SK-N-SH (cell line): ENCODE results near the gene KRT33A. TPM values are rescaled to one million over a fixed set of nuclear protein-coding genes. Genes with fewer than 3 reads are reported as not detected.

Source experiments
- CTCF ChIA-PET: fragments of 300-600, 350-600 bp; formaldehyde crosslinking; extraction: SDS; loops from one replicate; lab custom pipeline; 2021; lab: Yijun Ruan, JAX
- POLR2A ChIA-PET: fragments of 350-600 bp; sonication (Branson Sonifier 250); formaldehyde crosslinking; extraction: SDS; loops from one replicate; lab custom pipeline; 2020; ENCODE audit warnings: antibody characterized with exemption, inconsistent platforms; lab: Yijun Ruan, JAX
- DNase-seq: peaks from one replicate; pipeline ENCODE4 v3.0.0; 2012
- H2AFZ ChIP-seq: fragments of 200-600 bp; sonication (generic); 2 replicates; pipeline ENCODE4 v1.8.1; 2016; ENCODE audit warnings: antibody characterized with exemption, mild to moderate bottlenecking, low read depth
- H3F3A ChIP-seq: fragments of 200-600 bp; sonication (generic); replicated peaks from 2 replicates; pipeline ENCODE3; 2016; ENCODE audit warnings: antibody characterized with exemption, mild to moderate bottlenecking; ENCODE audit not compliant: insufficient read depth
- H3K27ac ChIP-seq, 2 experiments: fragments of 200-500 bp in 1 of 2; fragments of 200-600 bp in 1 of 2; sonication (Bioruptor generic) in 1 of 2; sonication (generic), shearing (Covaris generic) in 1 of 2; 2 replicates each; pipeline versions ENCODE4 v1.5.1 to v1.6.1; 2014 to 2016; ENCODE audit warnings: low read depth in 2 of 2, inconsistent platforms in 1 of 2, low read length in 1 of 2, mild to moderate bottlenecking in 1 of 2, mixed read lengths in 1 of 2
- H3K27me3 ChIP-seq: fragments of 200-600 bp; sonication (generic), shearing (Covaris generic); 2 replicates; pipeline ENCODE4 v1.6.1; 2016; ENCODE audit warnings: mixed run types; ENCODE audit not compliant: insufficient read depth
- H3K36me3 ChIP-seq, 2 experiments: fragments of 200-500 bp in 1 of 2; fragments of 200-600 bp in 1 of 2; sonication (Bioruptor generic) in 1 of 2; sonication (generic) in 1 of 2; replicated peaks in 1 of 2; 2 replicates each; pipeline versions ENCODE3 to v1.5.1; 2014 to 2016; ENCODE audit warnings: low read length in 1 of 2, mild to moderate bottlenecking in 1 of 2; ENCODE audit not compliant: insufficient read depth in 2 of 2, control insufficient read depth in 1 of 2
- H3K4me1 ChIP-seq, 2 experiments: fragments of 200-500 bp in 1 of 2; fragments of 200-600 bp in 1 of 2; sonication (Bioruptor generic) in 1 of 2; sonication (generic), shearing (Covaris generic) in 1 of 2; 2 replicates each; pipeline versions ENCODE4 v1.5.1 to v1.6.1; 2014 to 2016; ENCODE audit warnings: low read depth in 1 of 2, low read length in 1 of 2, mixed run types in 1 of 2; ENCODE audit not compliant: insufficient read depth in 2 of 2, control insufficient read depth in 1 of 2
- H3K4me2 ChIP-seq: fragments of 200-600 bp; sonication (generic), shearing (Covaris generic); 2 replicates; pipeline ENCODE4 v1.6.1; 2017; ENCODE audit warnings: mixed run types
- H3K4me3 ChIP-seq, 2 experiments: fragments of 200-500 bp in 1 of 2; fragments of 200-600 bp in 1 of 2; sonication (Bioruptor generic) in 1 of 2; sonication (generic), shearing (Covaris generic) in 1 of 2; 2 replicates each; pipeline versions ENCODE4 v1.5.1 to v1.8.1; 2014 to 2016; ENCODE audit warnings: low read depth in 2 of 2, inconsistent platforms in 1 of 2, low read length in 1 of 2, mild to moderate bottlenecking in 1 of 2, mixed read lengths in 1 of 2, moderate library complexity in 1 of 2
- H3K79me2 ChIP-seq: fragments of 200-600 bp; sonication (generic); 2 replicates; pipeline ENCODE4 v1.8.1; 2017; ENCODE audit warnings: mild to moderate bottlenecking; ENCODE audit not compliant: insufficient read depth
- H3K9ac ChIP-seq: fragments of 200-600 bp; sonication (generic); 2 replicates; pipeline ENCODE4 v1.6.1; 2017; ENCODE audit warnings: mixed run types
- H3K9me2 ChIP-seq: fragments of 200-600 bp; sonication (generic); 2 replicates; pipeline ENCODE4 v1.6.1; 2017; ENCODE audit warnings: mixed run types
- H3K9me3 ChIP-seq: fragments of 200-600 bp; sonication (generic); 2 replicates; pipeline ENCODE4 v1.6.1; 2017; ENCODE audit warnings: mixed run types, mild to moderate bottlenecking, moderate library complexity
- H4K20me1 ChIP-seq: fragments of 200-600 bp; sonication (generic); 2 replicates; pipeline ENCODE4 v1.6.1; 2017; ENCODE audit warnings: mild to moderate bottlenecking, mixed run types; ENCODE audit not compliant: insufficient read depth
- EP300 ChIP-seq, 2 experiments: IDR thresholded peaks; 2 replicates each; pipeline versions ENCODE4 v1.4.0 to v1.6.1; 2012; ENCODE audit warnings: borderline replicate concordance in 1 of 2, low read depth in 1 of 2, low read length in 1 of 2
- EZH2phosphoT487 ChIP-seq: fragments of 200-600 bp; sonication (generic); IDR thresholded peaks from 2 replicates; pipeline ENCODE4 v1.6.1; 2017; ENCODE audit warnings: low read depth, mixed run types, mild to moderate bottlenecking, antibody characterized with exemption, moderate library complexity, borderline replicate concordance
- IRF3 ChIP-seq: fragments of 150-350 bp; IDR thresholded peaks from 2 replicates; pipeline ENCODE4 v1.6.1; 2016; ENCODE audit warnings: mild to moderate bottlenecking, low read depth, low read length
- JUND ChIP-seq: IDR thresholded peaks from 2 replicates; pipeline ENCODE4 v1.4.0; 2012
- NFIC ChIP-seq: IDR thresholded peaks from 2 replicates; pipeline ENCODE4 v1.4.0; 2012; ENCODE audit warnings: borderline replicate concordance
- POLR2AphosphoS5 ChIP-seq: IDR thresholded peaks from 2 replicates; pipeline ENCODE4 v1.6.1; 2012; ENCODE audit warnings: low read depth, low read length
- RCOR1 ChIP-seq: fragments of 150-350 bp; IDR thresholded peaks from 2 replicates; pipeline ENCODE4 v1.6.1; 2017; ENCODE audit warnings: antibody characterized with exemption, low read length
- RFX5 ChIP-seq: IDR thresholded peaks from 2 replicates; pipeline ENCODE4 v1.6.1; 2012; ENCODE audit warnings: mild to moderate bottlenecking, improper control_type of control experiment, low read length
- RXRA ChIP-seq: IDR thresholded peaks from 2 replicates; pipeline ENCODE4 v1.4.0; 2012; ENCODE audit warnings: low read depth, mild to moderate bottlenecking, borderline replicate concordance
- SIN3A ChIP-seq: IDR thresholded peaks from 2 replicates; pipeline ENCODE4 v1.6.1; 2012; ENCODE audit warnings: low read depth, mild to moderate bottlenecking, low read length, moderate library complexity, borderline replicate concordance
- TAF1 ChIP-seq: IDR thresholded peaks from 2 replicates; pipeline ENCODE4 v1.6.1; 2012; ENCODE audit warnings: low read depth, mild to moderate bottlenecking, low read length, moderate library complexity, borderline replicate concordance
- WGBS: methylation state at CpG from one replicate; pipeline ENCODE4 v1.1.6; 2017; ENCODE audit warnings: low lambda C conversion rate; 5-methylcytosine and 5-hydroxymethylcytosine counted together
- polyA plus RNA-seq, 3 experiments: library from polyadenylated mRNA; depleted of rRNA; stranded (reverse); fragments of >200 nt; gene quantifications; 2 replicates each; pipeline ENCODE4 v1.2.3, GENCODE V29; 2012
- TF ChIP-seq, protein P1 (sequence below): IDR thresholded peaks from 2 replicates; pipeline ENCODE4 v1.4.0; 2012; ENCODE audit warnings: low read depth, borderline replicate concordance
- TF ChIP-seq, protein P2 (sequence below): IDR thresholded peaks from 2 replicates; pipeline ENCODE4 v1.4.0; 2012; ENCODE audit warnings: low read depth
- TF ChIP-seq, protein P3 (sequence below): IDR thresholded peaks from 2 replicates; pipeline ENCODE4 v1.6.1; 2012; ENCODE audit warnings: mild to moderate bottlenecking, low read depth, low read length, moderate library complexity

KRT33A gene
- polyA plus RNA-seq, 1 of the 3 experiments (the other 2 are of a cell fraction): not detected

DNA sequence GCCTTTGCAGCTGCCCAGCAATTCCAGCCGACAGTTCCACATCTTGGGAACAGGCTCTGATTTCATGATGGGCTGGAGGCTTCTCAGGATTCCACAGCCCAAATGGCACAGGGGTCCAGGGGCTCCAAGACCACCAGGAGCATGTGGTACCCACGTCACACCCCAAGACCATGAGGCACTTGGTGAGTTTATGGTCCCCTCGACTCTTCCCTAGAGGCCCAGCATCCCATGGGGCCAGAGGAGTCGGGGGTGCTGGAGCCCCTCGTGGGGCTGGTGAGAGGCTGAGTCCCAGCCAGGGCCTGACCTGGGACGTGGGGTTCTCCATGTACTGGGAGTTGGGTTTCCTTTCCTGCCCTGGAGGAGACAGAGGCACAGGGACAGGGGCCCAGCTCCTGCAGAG, 25.0 kb downstream of the KRT33A start:
- H4K20me1 ChIP-seq: no peaks in the 10 kb centered on the region
- WGBS: 67% methylated on average over 1 of the region's 6 CpGs
- no peaks in the 10 kb centered on the region for H3K79me2 ChIP-seq
- H2AFZ ChIP-seq: no peak overlapping the region
- H3K4me2 ChIP-seq: no peak overlapping the region
- no peaks in the 10 kb centered on the region for H3F3A ChIP-seq
- H3K9ac ChIP-seq: no peak overlapping the region
- no peak overlapping the region for H3K4me3 ChIP-seq
- no peaks in the 10 kb centered on the region for H3K9me3 ChIP-seq
- ChIA-PET CTCF (no interaction called here), POLR2A (no interaction called here)
- H3K4me1 ChIP-seq: no peaks in the 10 kb centered on the region
- H3K36me3 ChIP-seq: no peaks in the 10 kb centered on the region
- no peaks in the 10 kb centered on the region for H3K9me2 ChIP-seq
- no peak for DNase-seq
- TF ChIP-seq, protein P1, sequence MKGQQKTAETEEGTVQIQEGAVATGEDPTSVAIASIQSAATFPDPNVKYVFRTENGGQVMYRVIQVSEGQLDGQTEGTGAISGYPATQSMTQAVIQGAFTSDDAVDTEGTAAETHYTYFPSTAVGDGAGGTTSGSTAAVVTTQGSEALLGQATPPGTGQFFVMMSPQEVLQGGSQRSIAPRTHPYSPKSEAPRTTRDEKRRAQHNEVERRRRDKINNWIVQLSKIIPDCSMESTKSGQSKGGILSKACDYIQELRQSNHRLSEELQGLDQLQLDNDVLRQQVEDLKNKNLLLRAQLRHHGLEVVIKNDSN: no peak
- TF ChIP-seq NFIC (no peak), RFX5 (no peak), SIN3A (no peak), EZH2phosphoT487 (no peak), JUND (no peak), IRF3 (no peak), EP300 (IDR thresholded peaks at IDR 0.05; ENCODE audit: borderline replicate concordance in 1 of 2, low read depth in 1 of 2, low read length in 1 of 2) (no peak), RXRA (no peak), TAF1 (no peak)
- TF ChIP-seq, protein P2, sequence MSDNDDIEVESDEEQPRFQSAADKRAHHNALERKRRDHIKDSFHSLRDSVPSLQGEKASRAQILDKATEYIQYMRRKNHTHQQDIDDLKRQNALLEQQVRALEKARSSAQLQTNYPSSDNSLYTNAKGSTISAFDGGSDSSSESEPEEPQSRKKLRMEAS: no peak
- H3K27me3 ChIP-seq: no peaks in the 10 kb centered on the region
- H3K27ac ChIP-seq: no peak overlapping the region

DNA sequence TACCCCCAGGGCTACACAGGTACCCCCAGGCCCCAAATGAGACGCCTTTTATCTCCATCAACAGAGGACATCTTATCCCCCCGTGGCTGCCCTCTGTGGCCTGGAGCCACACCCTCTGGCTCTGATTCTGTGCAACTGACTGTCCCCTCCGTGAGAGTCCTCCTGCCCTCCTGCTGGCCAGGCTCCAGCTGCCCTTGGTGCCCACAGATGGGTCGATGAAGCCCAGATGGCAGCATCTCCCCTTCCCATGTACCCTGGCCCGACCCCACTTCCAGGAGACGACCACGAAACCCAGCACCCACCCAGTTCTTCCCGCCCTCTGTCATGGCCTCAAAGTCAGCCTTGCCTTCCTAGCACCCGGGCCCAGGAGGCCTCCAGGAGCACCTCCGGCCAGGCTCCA, 25.5 kb downstream of the KRT33A start:
- WGBS: 41% methylated on average over 9 of the region's 10 CpGs
- ChIA-PET CTCF (no interaction called here), POLR2A (no interaction called here)
- TF ChIP-seq POLR2AphosphoS5 (no peak), RCOR1 (no peak), RXRA (no peak)
- TF ChIP-seq, protein P3, sequence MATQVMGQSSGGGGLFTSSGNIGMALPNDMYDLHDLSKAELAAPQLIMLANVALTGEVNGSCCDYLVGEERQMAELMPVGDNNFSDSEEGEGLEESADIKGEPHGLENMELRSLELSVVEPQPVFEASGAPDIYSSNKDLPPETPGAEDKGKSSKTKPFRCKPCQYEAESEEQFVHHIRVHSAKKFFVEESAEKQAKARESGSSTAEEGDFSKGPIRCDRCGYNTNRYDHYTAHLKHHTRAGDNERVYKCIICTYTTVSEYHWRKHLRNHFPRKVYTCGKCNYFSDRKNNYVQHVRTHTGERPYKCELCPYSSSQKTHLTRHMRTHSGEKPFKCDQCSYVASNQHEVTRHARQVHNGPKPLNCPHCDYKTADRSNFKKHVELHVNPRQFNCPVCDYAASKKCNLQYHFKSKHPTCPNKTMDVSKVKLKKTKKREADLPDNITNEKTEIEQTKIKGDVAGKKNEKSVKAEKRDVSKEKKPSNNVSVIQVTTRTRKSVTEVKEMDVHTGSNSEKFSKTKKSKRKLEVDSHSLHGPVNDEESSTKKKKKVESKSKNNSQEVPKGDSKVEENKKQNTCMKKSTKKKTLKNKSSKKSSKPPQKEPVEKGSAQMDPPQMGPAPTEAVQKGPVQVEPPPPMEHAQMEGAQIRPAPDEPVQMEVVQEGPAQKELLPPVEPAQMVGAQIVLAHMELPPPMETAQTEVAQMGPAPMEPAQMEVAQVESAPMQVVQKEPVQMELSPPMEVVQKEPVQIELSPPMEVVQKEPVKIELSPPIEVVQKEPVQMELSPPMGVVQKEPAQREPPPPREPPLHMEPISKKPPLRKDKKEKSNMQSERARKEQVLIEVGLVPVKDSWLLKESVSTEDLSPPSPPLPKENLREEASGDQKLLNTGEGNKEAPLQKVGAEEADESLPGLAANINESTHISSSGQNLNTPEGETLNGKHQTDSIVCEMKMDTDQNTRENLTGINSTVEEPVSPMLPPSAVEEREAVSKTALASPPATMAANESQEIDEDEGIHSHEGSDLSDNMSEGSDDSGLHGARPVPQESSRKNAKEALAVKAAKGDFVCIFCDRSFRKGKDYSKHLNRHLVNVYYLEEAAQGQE: no peak
- TF ChIP-seq, protein P2: no peak
- no peaks in the 10 kb centered on the region for H3K36me3 ChIP-seq
- no peak overlapping the region for H3K4me3 ChIP-seq
- no peaks in the 10 kb centered on the region for H4K20me1 ChIP-seq
- no peaks in the 10 kb centered on the region for H3K27me3 ChIP-seq
- H3K27ac ChIP-seq: no peak overlapping the region
- H3K4me2 ChIP-seq: no peak overlapping the region
- H3K79me2 ChIP-seq: no peaks in the 10 kb centered on the region
- H2AFZ ChIP-seq: no peak overlapping the region
- no peak overlapping the region for H3K9ac ChIP-seq
- no peaks in the 10 kb centered on the region for H3K9me2 ChIP-seq
- no peak for DNase-seq
- no peaks in the 10 kb centered on the region for H3K4me1 ChIP-seq
- no peaks in the 10 kb centered on the region; the same call in 1 of the 2 replicates for H3K9me3 ChIP-seq
- no peaks in the 10 kb centered on the region for H3F3A ChIP-seq
